Right lobe of liver (tissue), 6 donors: ENCODE data around the gene EIF3J. TPM values are rescaled to one million over a fixed set of nuclear protein-coding genes. Genes with fewer than 3 reads are reported as not detected.

ENCODE experiments used
- ATAC-seq, 4 donors: fragments of 200-7000 bp; cut with Tn5 transposase; one replicate each; pipeline ENCODE4 v1.9.1; 2020; ENCODE audit warnings: mild to moderate bottlenecking in 4 of 4, moderate library complexity in 4 of 4
- DNase-seq, 3 donors: peaks; one replicate each; pipeline ENCODE4 v3.0.0-alpha.2; 2020
- H3K27ac ChIP-seq, 3 donors: fragments of 200-600 bp; one replicate each; pipeline ENCODE4 v1.8.0; 2022
- H3K27me3 ChIP-seq, 2 donors: fragments of 200-600 bp; one replicate each; pipeline ENCODE4 v1.8.0; 2022
- H3K36me3 ChIP-seq, 4 donors: fragments of 200-600 bp; sonication (generic) in 1 of 4; one replicate each; pipeline versions ENCODE4 v1.5.1 to v1.8.0; 2017 to 2022; ENCODE audit warnings: control low read depth in 1 of 4
- H3K4me1 ChIP-seq, 4 donors: fragments of 200-600 bp; sonication (generic) in 1 of 4; one replicate each; pipeline versions ENCODE4 v1.5.1 to v1.8.0; 2017 to 2022; ENCODE audit warnings: control low read depth in 1 of 4
- H3K4me3 ChIP-seq, 3 donors: fragments of 200-600 bp; one replicate each; pipeline ENCODE4 v1.8.0; 2022
- H3K9me3 ChIP-seq, 4 donors: fragments of 200-600 bp; sonication (generic) in 1 of 4; one replicate each; pipeline versions ENCODE4 v1.5.1 to v1.8.0; 2017 to 2022; ENCODE audit warnings: control low read depth in 1 of 4
- POLR2A ChIP-seq: fragments of 450-650 bp; IDR thresholded peaks from one replicate; pipeline ENCODE4 v1.6.1; 2017; ENCODE audit warnings: antibody characterized with exemption, mild to moderate bottlenecking
- WGBS: methylation state at CpG from one replicate; pipeline ENCODE4 v1.1.6; 2018; ENCODE audit warnings: low coverage, low lambda C conversion rate; ENCODE audit not compliant: insufficient coverage; ENCODE audit errors: missing lambda C conversion rate; 5-methylcytosine and 5-hydroxymethylcytosine counted together
- intact Hi-C, 2 donors: fragments of 100-400 bp; cut with DNase I; formaldehyde crosslinking; loops; one replicate each; pipeline versions ENCODE4 v1.11.2 to v1.14.1; 2022
- total RNA-seq, 6 experiments: library from RNA; depleted of rRNA in 2 of 6; stranded (reverse); fragments of >200 nt in 2 of 6; fragmentation: NEBNext Ultra II Directional in 3 of 6; extraction: Animal tissue kit (Norgen Biotek cat#: 25700) in 3 of 6; gene quantifications; one replicate each; pipeline versions ENCODE4 v1.1.0 to v1.2.4, GENCODE V29; 2016 to 2023
- TF ChIP-seq, protein P1 (sequence below), 4 donors: fragments of 200-600 bp in 3 of 4; fragments of 450-650 bp in 1 of 4; IDR thresholded peaks; one replicate each; pipeline versions ENCODE4 v1.5.1 to v1.8.0; 2016 to 2022; ENCODE audit warnings: antibody characterized with exemption in 4 of 4, mild to moderate bottlenecking in 2 of 4
- donor health status: DM: no; HTN: yes; CAD: no.
- donor health status: DM: no; HTN: no; CAD: no.
- donor health status: DM: no; HTN: no; CAD: no.
- donor health status: DM: no; HTN: yes; CAD: no.
- donor health status: DM: no; HTN: yes; CAD: no.

Gene EIF3J
- total RNA-seq, 6 experiments from 2014 or later = 30.1 to 59.8 (median 45.9) TPM

DNA sequence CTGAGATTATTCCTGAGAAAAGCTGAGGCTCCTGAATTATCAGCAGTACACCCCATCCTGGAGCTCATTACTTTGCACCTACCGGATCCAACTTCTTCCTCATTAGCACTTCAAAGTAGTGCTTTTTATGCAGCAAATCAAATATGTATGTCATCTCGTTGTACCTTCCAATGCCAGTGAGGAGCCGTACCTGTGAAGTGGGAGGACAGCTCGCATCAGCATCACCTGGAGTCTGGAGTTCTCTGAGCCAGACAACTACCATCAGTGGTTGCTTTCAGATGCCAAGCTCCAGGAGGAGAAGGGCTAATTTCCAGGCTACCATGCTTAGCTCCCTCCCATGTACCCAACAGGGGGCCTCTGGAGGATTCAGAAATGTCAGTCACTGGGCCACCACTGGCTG lies 32.4 kb downstream of the EIF3J start:
- Histone ChIP-seq H3K9me3 (no peaks in the 10 kb centered on the region), H3K27ac (no peak overlapping the region), H3K36me3 (peaks cover 0 to 62% (median 37%) of the 10 kb centered on the region in 4 donors), H3K4me3 (no peak overlapping the region), H3K27me3 (no peaks in the 10 kb centered on the region), H3K4me1 (no peaks in the 10 kb centered on the region)
- DNase-seq (no peak), ATAC-seq (no peak)
- intact Hi-C loops = no loop called here
- 96% methylated on average over 3 of the region's 4 CpGs for WGBS
- TF ChIP-seq POLR2A = no peak
- TF ChIP-seq, protein P1, sequence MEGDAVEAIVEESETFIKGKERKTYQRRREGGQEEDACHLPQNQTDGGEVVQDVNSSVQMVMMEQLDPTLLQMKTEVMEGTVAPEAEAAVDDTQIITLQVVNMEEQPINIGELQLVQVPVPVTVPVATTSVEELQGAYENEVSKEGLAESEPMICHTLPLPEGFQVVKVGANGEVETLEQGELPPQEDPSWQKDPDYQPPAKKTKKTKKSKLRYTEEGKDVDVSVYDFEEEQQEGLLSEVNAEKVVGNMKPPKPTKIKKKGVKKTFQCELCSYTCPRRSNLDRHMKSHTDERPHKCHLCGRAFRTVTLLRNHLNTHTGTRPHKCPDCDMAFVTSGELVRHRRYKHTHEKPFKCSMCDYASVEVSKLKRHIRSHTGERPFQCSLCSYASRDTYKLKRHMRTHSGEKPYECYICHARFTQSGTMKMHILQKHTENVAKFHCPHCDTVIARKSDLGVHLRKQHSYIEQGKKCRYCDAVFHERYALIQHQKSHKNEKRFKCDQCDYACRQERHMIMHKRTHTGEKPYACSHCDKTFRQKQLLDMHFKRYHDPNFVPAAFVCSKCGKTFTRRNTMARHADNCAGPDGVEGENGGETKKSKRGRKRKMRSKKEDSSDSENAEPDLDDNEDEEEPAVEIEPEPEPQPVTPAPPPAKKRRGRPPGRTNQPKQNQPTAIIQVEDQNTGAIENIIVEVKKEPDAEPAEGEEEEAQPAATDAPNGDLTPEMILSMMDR (IDR thresholded peaks at IDR 0.05) = no peak

DNA sequence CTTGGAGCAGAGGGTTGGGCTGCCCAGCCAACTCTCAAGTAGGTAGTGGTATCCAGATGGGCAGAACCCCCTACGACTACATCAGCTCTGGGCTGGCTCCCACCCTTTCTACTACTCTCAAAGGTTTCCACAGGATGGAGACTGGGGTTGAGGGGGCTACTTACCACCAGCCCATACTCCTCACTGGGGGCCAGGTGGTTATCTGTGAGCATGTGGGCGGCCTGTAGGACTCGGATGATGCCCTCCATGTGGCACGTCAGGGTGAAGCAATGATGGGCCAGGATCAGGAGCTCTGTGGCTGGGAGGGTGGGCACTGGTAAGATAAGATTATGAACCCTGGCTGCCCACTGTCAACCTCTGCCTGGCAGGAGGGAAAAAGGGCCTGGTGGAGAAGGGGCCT lies 33.4 kb downstream of the EIF3J start:
- Histone ChIP-seq H3K36me3 (peaks cover 0 to 57% (median 32%) of the 10 kb centered on the region in 4 donors), H3K9me3 (no peaks in the 10 kb centered on the region), H3K27me3 (no peaks in the 10 kb centered on the region), H3K4me3 (no peak overlapping the region), H3K27ac (no peak overlapping the region), H3K4me1 (no peaks in the 10 kb centered on the region)
- intact Hi-C loops = no loop called here
- no peak for DNase-seq
- TF ChIP-seq, protein P1 (IDR thresholded peaks at IDR 0.05) = no peak
- TF ChIP-seq POLR2A = no peak
- ATAC-seq = peak in 2 of 4 donors; percentile 8 to 20
- WGBS = 93% methylated on average over 4 of the region's 4 CpGs

DNA sequence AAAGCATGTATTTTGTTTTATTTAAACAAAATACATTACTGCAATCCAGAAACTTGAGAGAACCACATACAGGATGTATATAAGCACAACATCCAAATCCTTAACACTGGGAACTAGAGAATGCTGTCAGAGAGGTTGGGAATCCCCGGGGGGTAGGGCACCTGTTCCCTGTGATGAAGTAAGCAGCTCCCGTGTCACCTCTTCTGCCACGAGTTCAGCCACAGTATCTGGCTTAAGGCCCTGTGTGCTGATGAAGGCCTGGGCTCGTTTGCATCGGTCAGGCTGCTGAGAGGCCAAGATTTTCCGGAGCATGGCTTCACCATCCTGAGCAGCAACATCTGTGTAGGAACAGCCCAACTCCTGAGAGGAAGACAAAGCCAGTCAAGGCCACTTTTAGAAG lies 36.4 kb downstream of the EIF3J start:
- Histone ChIP-seq H3K27me3 (no peaks in the 10 kb centered on the region), H3K4me3 (no peak overlapping the region), H3K4me1 (no peaks in the 10 kb centered on the region), H3K36me3 (peaks cover 0 to 32% (median 16%) of the 10 kb centered on the region in 4 donors), H3K9me3 (no peaks in the 10 kb centered on the region), H3K27ac (no peak overlapping the region)
- WGBS = 100% methylated on average over 1 of the region's 6 CpGs
- TF ChIP-seq, protein P1 (IDR thresholded peaks at IDR 0.05) = no peak
- no peak for TF ChIP-seq POLR2A
- ATAC-seq (peak in 1 of 4 donors; percentile 12), DNase-seq (no peak)
- intact Hi-C loops = no loop called here

DNA sequence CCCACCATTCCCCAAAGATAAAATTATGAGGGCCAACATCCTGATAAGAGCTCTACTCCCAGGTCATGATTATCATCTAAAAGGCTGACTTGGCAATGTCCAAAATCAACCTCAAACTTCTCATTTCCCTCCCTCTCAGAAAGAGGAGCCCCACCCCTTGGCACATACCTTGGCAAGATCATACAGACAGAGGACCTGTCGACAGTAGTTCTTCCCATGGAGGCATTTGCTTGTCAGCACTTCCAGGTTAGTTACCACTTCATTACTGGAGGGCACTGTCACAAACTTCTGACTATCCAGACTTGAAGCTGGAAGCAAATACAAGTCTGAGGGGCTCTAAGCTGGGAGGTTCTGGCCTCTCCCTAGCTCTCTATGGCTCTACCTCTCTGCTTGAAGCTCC lies 37.8 kb downstream of the EIF3J start:
- Histone ChIP-seq H3K27ac (no peak overlapping the region), H3K9me3 (no peaks in the 10 kb centered on the region), H3K27me3 (no peaks in the 10 kb centered on the region), H3K36me3 (peaks cover 0 to 32% (median 14%) of the 10 kb centered on the region in 4 donors), H3K4me1 (no peaks in the 10 kb centered on the region), H3K4me3 (no peak overlapping the region)
- intact Hi-C loops = no loop called here
- TF ChIP-seq, protein P1 (IDR thresholded peaks at IDR 0.05) = no peak
- TF ChIP-seq POLR2A = no peak
- WGBS = 71% methylated on average over 1 of the region's 1 CpG
- DNase-seq (no peak), ATAC-seq (no peak)

DNA sequence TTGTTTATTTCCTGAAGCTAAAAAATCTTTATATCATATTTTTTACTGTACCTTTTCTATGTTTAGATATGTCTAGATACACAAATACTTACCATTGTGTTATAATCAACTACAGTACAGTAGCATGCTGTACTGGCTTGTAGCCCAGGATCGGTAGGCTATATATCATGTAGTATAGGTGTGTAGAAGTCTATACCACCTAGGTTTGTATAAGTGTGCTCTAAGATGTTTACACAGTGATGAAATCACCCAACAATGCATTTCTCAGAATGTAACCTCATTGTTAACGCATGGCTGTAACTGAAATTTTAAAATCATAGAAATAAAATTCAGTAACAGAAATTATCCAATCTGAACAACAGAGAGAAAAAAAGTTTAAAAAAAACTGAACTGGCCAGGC lies 43.2 kb downstream of the EIF3J start:
- WGBS = 96% methylated on average over 2 of the region's 2 CpGs

More for the DNA sequence above, 43.2 kb downstream of the EIF3J start:
- intact Hi-C loops = no loop called here
- Histone ChIP-seq H3K27ac (no peak overlapping the region), H3K9me3 (no peaks in the 10 kb centered on the region), H3K4me1 (no peaks in the 10 kb centered on the region), H3K27me3 (no peaks in the 10 kb centered on the region), H3K4me3 (no peak overlapping the region), H3K36me3 (peaks cover 0 to 40% (median 11%) of the 10 kb centered on the region in 4 donors)
- TF ChIP-seq, protein P1 (IDR thresholded peaks at IDR 0.05) = no peak
- no peak for TF ChIP-seq POLR2A
- ATAC-seq (no peak), DNase-seq (no peak)
